T-helper 2 cell treated with Interferon-gamma antibody and Interleukin-4, amounts not matched to agents 5 μg/mL and 100 μg/mL, for 36 hours (primary cell): ENCODE measurements around the gene LYPLA2.
"Not testable (repeated sequence)": the region's sequence is repeated elsewhere in the genome, so short reads cannot be mapped to it uniquely, and the experiment has no call there.

Experiments used
- DNase-seq: peaks from one replicate; pipeline ENCODE4 v3.0.0; 2021; ENCODE audit warnings: low spot score
- H3K27ac Mint-ChIP-seq: one replicate; pipeline ENCODE4 v1.8.0; 2021; ENCODE audit warnings: mild to moderate bottlenecking, mixed read lengths
- H3K27me3 Mint-ChIP-seq: one replicate; pipeline ENCODE4 v1.8.0; 2021; ENCODE audit warnings: low read depth, mixed read lengths
- H3K36me3 Mint-ChIP-seq: one replicate; pipeline ENCODE4 v1.8.0; 2021; ENCODE audit warnings: low read depth, mixed read lengths
- H3K4me1 Mint-ChIP-seq: one replicate; pipeline ENCODE4 v1.8.0; 2021; ENCODE audit warnings: low read depth, mixed read lengths
- H3K4me3 Mint-ChIP-seq: one replicate; pipeline ENCODE4 v1.8.0; 2022; ENCODE audit warnings: mild to moderate bottlenecking, moderate library complexity, mixed read lengths
- H3K9me3 Mint-ChIP-seq: one replicate; pipeline ENCODE4 v1.8.0; 2021; ENCODE audit warnings: mixed read lengths

Gene LYPLA2

DNA sequence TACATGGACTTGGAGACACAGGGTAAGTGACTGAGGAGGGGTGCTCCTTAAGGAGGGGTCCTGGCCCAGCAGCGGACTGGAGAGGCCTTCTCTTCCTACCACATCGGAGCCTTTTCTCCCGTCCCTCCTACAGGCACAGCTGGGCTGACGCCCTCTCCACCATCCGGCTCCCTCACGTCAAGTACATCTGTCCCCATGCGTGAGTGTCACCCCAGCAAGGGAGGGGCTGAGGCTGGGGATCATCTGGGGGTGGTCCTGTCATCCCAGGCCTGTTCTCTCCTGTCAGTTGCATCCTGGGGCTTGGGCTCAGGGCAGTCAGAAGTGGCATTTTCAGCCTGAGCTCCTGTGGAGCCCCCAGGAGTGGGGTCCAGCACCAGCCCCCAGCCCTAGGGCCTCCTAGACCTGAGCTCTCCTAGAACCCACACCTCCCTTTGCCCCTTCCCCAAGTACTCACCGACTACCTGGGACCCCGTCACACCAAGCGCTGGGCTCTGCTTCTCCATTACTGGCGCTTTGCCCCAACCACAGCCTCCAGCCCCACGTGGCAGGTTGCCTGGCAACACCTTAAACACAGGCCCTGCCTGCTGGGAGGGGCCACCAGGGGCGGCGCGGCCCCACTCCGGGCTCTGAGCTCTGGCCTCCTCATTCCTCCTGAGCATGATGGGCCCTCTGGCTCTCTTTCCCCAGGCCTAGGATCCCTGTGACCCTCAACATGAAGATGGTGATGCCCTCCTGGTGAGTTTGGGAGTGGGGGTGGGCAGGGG is 2.3 kb downstream of the LYPLA2 start:
- peak overlapping the region; percentile 21 for H3K4me3 Mint-ChIP-seq
- H3K36me3 Mint-ChIP-seq, result peaks cover 24% of the 10 kb centered on the region
- no peak overlapping the region for H3K27ac Mint-ChIP-seq
- H3K9me3 Mint-ChIP-seq, result no peaks in the 10 kb centered on the region
- DNase-seq, result no peak
- peaks cover 12% of the 10 kb centered on the region for H3K4me1 Mint-ChIP-seq
- H3K27me3 Mint-ChIP-seq, result no peaks in the 10 kb centered on the region

DNA sequence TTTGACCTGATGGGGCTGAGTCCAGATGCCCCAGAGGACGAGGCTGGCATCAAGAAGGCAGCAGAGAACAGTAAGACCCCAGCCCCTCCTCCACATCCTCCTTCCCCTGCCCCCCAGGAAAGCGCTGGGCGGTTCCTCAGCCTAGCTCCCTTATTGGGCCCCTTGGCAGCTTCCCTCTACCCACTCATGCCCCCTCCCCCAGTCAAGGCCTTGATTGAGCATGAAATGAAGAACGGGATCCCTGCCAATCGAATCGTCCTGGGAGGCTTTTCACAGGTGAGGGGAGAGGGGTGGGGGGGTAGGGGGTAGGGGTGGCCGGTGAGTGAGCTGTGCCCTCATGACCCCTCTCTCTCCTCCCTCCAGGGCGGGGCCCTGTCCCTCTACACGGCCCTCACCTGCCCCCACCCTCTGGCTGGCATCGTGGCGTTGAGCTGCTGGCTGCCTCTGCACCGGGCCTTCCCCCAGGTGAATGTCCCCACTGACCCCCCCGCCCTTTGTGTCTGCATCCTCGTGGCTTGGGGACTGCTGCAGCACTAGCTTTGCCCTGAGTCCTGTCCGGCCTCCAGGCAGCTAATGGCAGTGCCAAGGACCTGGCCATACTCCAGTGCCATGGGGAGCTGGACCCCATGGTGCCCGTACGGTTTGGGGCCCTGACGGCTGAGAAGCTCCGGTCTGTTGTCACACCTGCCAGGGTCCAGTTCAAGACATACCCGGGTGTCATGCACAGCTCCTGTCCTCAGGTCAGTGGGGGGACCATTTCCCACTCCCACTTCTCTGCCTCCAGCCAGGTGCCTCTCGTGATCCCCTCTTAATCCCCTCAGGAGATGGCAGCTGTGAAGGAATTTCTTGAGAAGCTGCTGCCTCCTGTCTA is 3.2 kb downstream of the LYPLA2 start:
- Mint-ChIP-seq H3K4me3 (no peak overlapping the region), H3K9me3 (no peaks in the 10 kb centered on the region), H3K27ac (no peak overlapping the region), H3K36me3 (peaks cover 23% of the 10 kb centered on the region), H3K4me1 (peaks cover 14% of the 10 kb centered on the region), H3K27me3 (no peaks in the 10 kb centered on the region)
- no peak for DNase-seq

DNA sequence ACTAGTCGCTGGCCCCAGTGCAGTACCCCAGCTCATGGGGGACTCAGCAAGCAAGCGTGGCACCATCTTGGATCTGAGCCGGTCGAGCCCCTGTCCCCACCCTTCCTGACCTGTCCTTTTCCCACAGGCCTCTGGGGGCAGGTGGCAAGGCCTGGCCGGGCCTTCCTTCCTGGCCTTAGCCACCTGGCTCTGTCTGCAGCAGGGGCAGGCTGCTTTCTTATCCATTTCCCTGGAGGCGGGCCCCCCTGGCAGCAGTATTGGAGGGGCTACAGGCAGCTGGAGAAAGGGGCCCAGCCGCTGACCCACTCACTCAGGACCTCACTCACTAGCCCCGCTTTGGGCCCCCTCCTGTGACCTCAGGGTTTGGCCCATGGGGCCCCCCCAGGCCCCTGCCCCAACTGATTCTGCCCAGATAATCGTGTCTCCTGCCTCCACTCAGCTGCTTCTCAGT is 3.8 kb downstream of the LYPLA2 start:
- H3K9me3 Mint-ChIP-seq, DNase-seq, H3K27me3 Mint-ChIP-seq, H3K27ac Mint-ChIP-seq, H3K4me3 Mint-ChIP-seq: not testable (repeated sequence)
- peaks cover 19% of the 10 kb centered on the region for H3K4me1 Mint-ChIP-seq
- peaks cover 21% of the 10 kb centered on the region for H3K36me3 Mint-ChIP-seq

DNA sequence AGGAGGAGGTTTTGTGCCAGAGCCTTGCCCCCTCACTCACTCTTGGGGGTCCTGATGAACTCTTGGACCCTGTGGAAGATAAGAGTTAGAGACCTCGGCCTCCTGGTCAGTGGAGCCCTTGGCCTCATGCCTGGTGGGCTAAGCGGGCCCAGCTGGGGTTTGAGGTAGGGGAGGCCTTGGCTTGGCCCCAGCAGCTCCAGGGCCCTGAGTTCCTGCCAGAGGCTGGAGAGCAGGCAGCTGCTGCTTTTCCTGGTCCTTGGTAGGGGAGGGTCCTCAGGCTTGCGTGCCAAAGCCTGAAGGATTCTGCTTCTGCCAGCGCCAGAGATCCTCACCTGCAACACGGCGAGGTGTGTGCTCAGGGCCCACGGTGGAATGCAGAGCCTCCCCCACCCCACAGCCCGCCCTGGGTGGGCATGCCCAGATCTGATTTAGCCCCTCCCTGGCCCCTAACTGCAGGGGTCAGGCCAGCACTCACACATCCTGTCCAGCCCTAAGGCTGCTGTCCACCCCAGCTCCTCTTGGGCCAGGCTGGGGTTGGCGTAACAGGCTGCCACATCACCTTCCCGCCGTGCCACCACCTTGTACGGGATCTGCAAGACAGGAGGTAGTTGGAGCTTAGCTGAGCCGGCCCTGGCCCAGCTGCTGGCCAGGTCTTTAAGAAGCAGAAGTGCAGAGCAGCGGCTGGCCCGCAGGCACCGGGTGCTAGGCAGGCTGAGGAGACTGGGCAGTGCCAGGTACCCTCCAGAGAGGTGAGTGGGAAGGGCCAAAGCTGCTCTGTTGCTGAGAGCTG is 4.9 kb downstream of the LYPLA2 start:
- H3K4me1 Mint-ChIP-seq, result peaks cover 16% of the 10 kb centered on the region
- no peak overlapping the region for H3K27ac Mint-ChIP-seq
- DNase-seq, result no peak
- no peak overlapping the region for H3K4me3 Mint-ChIP-seq
- peaks cover 21% of the 10 kb centered on the region for H3K36me3 Mint-ChIP-seq
- H3K9me3 Mint-ChIP-seq, result no peaks in the 10 kb centered on the region
- no peaks in the 10 kb centered on the region for H3K27me3 Mint-ChIP-seq

DNA sequence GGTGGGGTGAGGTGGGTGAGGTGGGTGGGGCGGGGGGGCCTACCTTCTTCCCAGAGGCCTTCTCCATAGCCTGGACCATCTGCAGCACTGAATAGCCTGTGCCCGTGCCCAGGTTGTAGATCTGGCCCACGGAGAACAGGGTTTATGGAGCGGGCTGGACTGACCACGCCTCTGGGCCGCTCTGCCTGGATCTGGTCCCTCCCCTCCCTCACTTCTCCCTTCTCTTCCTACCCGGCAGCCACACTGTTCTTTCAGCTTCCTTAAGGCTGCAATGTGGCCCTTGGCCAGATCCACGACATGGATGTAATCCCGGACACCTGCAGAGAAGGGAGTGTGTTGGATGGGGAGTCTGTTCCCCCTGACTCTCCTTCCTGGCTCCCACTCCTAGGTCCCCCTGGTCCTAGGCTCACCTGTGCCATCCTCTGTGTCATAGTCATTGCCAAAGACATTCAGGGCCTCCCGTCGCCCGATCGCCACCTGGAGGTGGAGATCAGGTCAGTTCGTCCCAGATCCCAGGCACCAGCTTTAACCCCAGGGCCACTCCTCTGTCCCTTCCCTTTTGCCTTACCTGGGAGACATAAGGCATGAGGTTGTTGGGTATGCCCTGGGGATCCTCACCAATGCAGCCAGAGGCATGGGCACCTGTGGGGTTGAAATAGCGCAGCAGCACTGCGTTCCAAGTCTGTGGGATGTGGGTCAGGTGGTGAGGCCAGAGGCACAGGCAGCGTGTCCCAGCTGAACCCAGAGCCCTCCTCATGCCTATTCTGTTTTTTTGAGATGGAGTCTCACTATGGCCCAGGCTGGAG is 5.7 kb downstream of the LYPLA2 start:
- no peak overlapping the region for H3K27ac Mint-ChIP-seq
- H3K27me3 Mint-ChIP-seq, result no peaks in the 10 kb centered on the region
- H3K4me3 Mint-ChIP-seq, result no peak overlapping the region
- H3K36me3 Mint-ChIP-seq, result peaks cover 16% of the 10 kb centered on the region
- H3K9me3 Mint-ChIP-seq, result no peaks in the 10 kb centered on the region
- peaks cover 15% of the 10 kb centered on the region for H3K4me1 Mint-ChIP-seq
- DNase-seq, result no peak

DNA sequence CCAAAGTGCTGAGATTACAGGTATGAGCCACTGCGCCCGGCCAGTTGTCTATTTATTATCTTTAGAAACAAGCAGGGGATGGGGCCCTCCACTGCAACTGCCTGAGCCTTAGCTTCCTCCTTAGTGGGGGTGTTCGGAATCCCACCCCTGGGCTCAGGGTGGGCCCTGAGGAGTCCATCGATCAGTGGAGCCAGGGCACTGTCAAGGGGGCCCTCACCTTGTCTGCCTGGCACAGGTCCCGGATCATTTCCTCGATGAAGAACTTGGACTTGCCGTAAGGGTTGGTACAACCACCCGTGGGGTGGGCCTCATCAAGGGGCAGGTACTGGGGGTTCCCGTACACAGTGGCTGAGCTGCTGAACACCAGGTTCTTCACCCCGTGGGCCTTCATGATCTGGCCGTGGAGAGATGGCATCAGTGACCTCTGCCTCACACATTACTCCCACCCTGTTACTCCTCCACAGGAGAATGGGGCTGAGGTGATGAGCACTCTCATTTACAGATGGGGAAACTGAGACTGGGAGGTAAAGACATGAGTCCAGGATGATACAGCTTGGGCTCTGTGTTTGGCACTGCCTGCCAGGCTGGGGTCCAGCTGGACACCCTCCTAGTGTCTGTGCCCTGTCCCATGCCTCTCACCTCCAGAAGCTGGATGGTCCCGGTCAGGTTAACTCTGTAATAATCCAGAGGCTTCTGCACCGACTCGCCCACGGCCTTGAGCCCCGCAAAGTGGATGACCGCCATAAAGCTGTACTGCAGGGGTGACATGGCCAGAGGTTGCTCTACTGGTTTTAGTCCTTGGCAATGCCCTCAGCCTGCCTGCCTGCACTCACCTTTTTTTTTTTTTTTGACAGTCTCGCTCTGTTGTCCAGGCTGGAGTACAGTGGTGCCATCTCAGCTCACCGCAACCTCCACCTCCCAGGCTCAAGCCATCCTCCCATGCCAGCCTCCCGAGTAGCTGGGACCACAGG is 6.8 kb downstream of the LYPLA2 start:
- DNase-seq, result no peak
- no peaks in the 10 kb centered on the region for H3K9me3 Mint-ChIP-seq
- no peaks in the 10 kb centered on the region for H3K27me3 Mint-ChIP-seq
- H3K27ac Mint-ChIP-seq, result no peak overlapping the region
- H3K36me3 Mint-ChIP-seq, result peaks cover 15% of the 10 kb centered on the region
- H3K4me1 Mint-ChIP-seq, result peaks cover 14% of the 10 kb centered on the region
- H3K4me3 Mint-ChIP-seq, result no peak overlapping the region

DNA sequence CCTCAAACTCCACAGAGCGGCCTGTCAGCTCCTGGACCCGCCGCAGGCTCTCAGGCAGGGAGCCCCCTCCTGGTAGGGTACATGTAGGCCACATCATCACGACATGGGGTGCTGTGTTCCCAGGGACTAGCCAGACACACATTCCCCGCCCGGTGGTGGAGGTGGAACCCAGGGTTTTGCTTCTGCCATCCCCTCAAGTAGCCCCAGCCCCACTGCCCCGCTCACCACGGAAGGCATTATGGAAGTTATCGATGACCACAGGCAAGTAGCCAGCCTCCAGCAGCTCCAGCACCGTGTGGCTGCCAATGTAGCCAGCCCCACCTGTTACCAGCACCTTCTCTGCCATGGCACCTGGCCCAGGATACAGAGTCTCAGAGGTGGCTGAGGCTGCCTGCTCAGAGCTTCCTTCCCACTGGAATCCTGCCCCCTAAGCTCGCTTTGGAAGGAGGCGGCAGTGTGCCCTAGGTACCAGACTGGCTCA is 7.8 kb downstream of the LYPLA2 start:
- H3K4me1 Mint-ChIP-seq, result peaks cover 14% of the 10 kb centered on the region
- H3K9me3 Mint-ChIP-seq, result no peaks in the 10 kb centered on the region
- DNase-seq, result no peak
- no peaks in the 10 kb centered on the region for H3K27me3 Mint-ChIP-seq
- H3K4me3 Mint-ChIP-seq, result peak overlapping the region; percentile 28
- H3K27ac Mint-ChIP-seq, result peak overlapping the region; percentile 95
- peaks cover 11% of the 10 kb centered on the region for H3K36me3 Mint-ChIP-seq

DNA sequence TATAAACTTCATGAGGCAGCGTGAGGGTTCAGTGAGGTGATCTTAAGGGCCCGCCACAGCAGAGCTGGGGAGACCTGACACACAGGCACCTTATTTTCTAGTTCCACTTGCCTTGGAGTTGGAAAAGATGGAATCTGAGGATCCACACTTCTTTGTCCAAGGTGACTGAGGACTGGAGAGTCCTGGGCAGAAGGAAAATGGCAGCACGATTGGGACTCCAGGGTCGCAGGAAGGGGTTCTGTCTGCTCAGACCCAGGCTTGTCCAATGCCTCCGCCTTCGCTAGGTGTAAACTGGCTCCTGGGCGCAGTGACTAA is 8.3 kb downstream of the LYPLA2 start:
- Mint-ChIP-seq H3K4me1 (peaks cover 14% of the 10 kb centered on the region), H3K27me3 (no peaks in the 10 kb centered on the region), H3K36me3 (peaks cover 11% of the 10 kb centered on the region), H3K9me3 (no peaks in the 10 kb centered on the region), H3K4me3 (peak overlapping the region; percentile 97), H3K27ac (peak overlapping the region; percentile 95)
- DNase-seq, result no peak

DNA sequence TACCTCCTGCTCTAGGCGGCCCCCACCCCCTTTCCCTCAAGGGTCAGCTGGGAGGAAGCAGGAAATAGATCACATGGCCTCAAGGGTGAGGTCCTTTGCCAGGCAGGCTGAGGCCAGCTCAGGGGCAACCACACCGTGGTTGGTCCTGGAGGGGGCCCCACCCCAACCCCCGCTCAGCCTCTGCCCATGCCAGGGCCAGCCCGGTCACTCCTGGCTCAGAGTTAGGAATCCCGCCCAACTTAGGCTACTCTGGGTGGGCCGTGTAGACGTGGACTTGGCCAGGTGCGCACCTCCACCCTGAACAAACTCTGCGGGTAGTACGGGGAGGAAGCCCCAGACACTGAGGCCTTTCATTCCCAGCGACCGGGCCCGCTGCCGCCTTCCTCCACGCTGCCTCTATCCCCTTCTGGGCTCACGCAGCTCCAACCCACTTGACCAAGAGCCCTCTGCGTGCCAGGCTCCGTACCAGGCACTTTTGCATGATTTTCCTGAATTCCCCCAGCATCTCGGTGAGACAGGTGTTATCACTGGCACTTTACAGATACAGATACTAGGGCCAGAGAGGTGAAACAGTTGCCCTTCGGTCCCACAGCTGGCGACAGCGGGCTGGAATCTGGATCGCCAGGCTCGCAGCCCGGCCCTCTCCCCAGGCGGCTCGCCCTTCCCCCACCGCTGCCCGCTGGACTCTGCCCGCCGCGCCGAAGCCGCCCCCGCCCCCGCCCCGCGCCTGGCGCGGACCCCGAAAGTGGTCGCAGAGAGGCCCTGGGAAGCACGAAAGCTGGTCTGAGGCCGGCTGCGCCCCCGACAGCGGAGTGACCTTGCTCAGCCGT is 8.8 kb downstream of the LYPLA2 start:
- no peaks in the 10 kb centered on the region for H3K27me3 Mint-ChIP-seq
- DNase-seq, result peak; percentile 51
- no peaks in the 10 kb centered on the region for H3K9me3 Mint-ChIP-seq
- peaks cover 14% of the 10 kb centered on the region for H3K4me1 Mint-ChIP-seq
- H3K36me3 Mint-ChIP-seq, result peaks cover 11% of the 10 kb centered on the region
- peak overlapping the region; percentile 97 for H3K4me3 Mint-ChIP-seq
- H3K27ac Mint-ChIP-seq, result peak overlapping the region; percentile 95

DNA sequence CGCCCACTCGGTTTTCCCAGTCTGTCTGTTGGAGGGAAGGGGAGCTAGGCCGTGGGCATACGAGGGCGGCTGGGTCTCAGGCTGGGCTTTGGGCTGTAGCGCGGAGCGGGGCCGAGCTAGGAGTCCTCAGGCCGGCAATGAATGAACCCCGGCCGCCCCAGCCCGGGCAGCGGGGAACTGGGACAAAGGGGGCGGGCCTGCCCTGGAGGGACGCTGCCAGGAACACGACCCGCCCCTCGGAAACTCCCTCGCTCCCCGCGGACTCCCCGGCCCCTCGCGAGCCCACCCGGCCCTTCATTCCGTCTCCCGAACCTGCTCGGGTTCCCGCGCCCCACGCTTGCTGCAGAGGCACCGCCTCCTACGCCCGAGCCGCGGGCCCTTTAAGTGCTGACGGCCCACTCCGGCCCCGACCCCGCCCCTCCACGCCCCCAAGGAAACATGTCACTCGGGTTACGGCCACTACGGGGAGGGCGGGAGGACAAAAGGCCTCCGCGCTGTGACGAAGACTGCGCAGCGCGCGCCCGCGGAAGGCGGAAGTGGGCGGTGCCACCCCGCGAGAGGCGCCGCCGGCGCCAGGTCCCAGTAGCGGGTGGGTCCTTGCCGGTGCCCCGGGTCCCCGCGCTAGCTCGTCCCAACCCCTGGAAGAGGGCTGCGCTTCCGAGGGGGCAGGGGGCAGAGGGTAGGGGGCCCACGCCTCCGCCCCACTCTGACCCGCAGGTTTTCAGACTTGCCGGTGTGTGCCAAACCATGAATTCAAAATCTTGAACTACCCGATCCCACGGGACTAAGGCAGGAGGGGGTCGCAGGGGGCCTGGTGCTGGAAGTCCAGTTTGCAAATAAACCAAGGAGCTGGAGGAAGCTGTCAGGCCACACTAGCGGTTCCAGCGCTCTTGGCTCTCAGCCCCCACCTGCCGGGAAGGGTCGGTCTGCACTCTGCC is 9.7 kb downstream of the LYPLA2 start, which contains the start of gene GALE:
TSS of gene GALE (minus strand) at position 355 of the 938 bp plus-strand sequence. CDS start 1,747 bp downstream, outside the sequence.
- H3K27me3 Mint-ChIP-seq, result no peaks in the 10 kb centered on the region
- H3K36me3 Mint-ChIP-seq, result peaks cover 8% of the 10 kb centered on the region
- peak; percentile 93 for DNase-seq
- H3K27ac Mint-ChIP-seq, result peak within 1 kb of the TSS; percentile 95
- no peaks in the 10 kb centered on the region for H3K9me3 Mint-ChIP-seq
- H3K4me3 Mint-ChIP-seq, result peak within 1 kb of the TSS; percentile 97
- H3K4me1 Mint-ChIP-seq, result peaks cover 14% of the 10 kb centered on the region

DNA sequence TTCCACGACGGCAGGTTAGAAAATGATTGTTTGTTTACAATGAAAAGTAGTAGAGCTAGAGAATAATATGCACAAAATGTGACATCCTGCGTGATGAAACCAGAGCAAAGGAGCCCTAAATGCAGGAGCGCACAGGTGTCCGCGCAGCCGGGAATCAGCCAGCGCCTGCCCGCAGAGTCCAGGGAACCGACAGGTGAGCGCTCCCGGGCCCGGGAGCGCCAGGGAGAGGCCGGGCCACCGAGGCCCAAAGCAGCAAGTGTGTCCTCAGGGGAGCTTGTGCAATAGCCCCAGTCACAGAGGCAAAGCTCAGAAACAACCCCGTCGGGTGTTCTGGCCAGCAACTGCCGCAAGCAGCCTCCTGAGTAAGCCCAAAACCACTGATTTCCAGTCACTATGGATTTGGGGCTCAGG is 10.4 kb downstream of the LYPLA2 start:
- Mint-ChIP-seq H3K36me3 (peaks cover 10% of the 10 kb centered on the region), H3K27ac (peak overlapping the region; percentile 65), H3K4me3 (peak overlapping the region; percentile 97), H3K27me3 (no peaks in the 10 kb centered on the region), H3K9me3 (no peaks in the 10 kb centered on the region), H3K4me1 (peaks cover 14% of the 10 kb centered on the region)
- DNase-seq, result no peak
